CD4-positive, alpha-beta memory T cell (primary cell): ENCODE results near the gene SP3. TPM values are rescaled to one million over a fixed set of nuclear protein-coding genes. Genes with fewer than 3 reads are reported as not detected.

Experiments
- CTCF ChIA-PET: fragments of 350-600 bp; sonication (Branson Sonifier 250); formaldehyde crosslinking; loops from one replicate; lab custom pipeline; 2021; ENCODE audit warnings: inconsistent platforms; ENCODE audit not compliant: partially characterized antibody; lab: Charles Lee
- POLR2A ChIA-PET: fragments of 350-600 bp; sonication (Branson Sonifier 250); formaldehyde crosslinking; loops from one replicate; lab custom pipeline; 2021; ENCODE audit not compliant: partially characterized antibody; lab: Charles Lee
- DNase-seq, 5 donors: peaks; one replicate each; pipeline versions ENCODE4 v3.0.0 to v3.0.0-alpha.2; 2020 to 2022; ENCODE audit warnings: mixed read lengths in 1 of 5
- H3K27ac ChIP-seq: one replicate; pipeline ENCODE4 v1.7.0; 2013; ENCODE audit warnings: low read depth, low read length
- H3K27me3 ChIP-seq: 2 replicates; pipeline ENCODE4 v1.7.0; 2013; ENCODE audit warnings: mild to moderate bottlenecking, low read length, moderate library complexity; ENCODE audit not compliant: insufficient read depth
- H3K36me3 ChIP-seq: 2 replicates; pipeline ENCODE4 v1.7.0; 2013; ENCODE audit warnings: mild to moderate bottlenecking, low read length, moderate library complexity; ENCODE audit not compliant: insufficient read depth
- H3K4me1 ChIP-seq: 2 replicates; pipeline ENCODE4 v1.7.0; 2013; ENCODE audit warnings: mild to moderate bottlenecking, low read length, moderate library complexity; ENCODE audit not compliant: insufficient read depth
- H3K4me3 ChIP-seq, 2 donors: one replicate each; pipeline ENCODE4 v1.7.0; 2013; ENCODE audit warnings: low read length in 2 of 2, mild to moderate bottlenecking in 1 of 2
- H3K9me3 ChIP-seq, 2 donors: one replicate each; pipeline ENCODE4 v1.7.0; 2013; ENCODE audit warnings: low read length in 2 of 2, control low read depth in 1 of 2; ENCODE audit not compliant: control insufficient read depth in 1 of 2
- H3K27ac Mint-ChIP-seq, 7 donors: one replicate each; pipeline ENCODE4 v1.8.0; 2020 to 2021; ENCODE audit warnings: mixed read lengths in 7 of 7, mild to moderate bottlenecking in 6 of 7, inconsistent platforms in 3 of 7, moderate library complexity in 3 of 7
- H3K27me3 Mint-ChIP-seq, 2 donors: one replicate each; pipeline ENCODE4 v1.8.0; 2020 to 2021; ENCODE audit warnings: mixed read lengths in 2 of 2
- H3K36me3 Mint-ChIP-seq, 2 donors: one replicate each; pipeline ENCODE4 v1.8.0; 2020 to 2021; ENCODE audit warnings: mixed read lengths in 2 of 2, inconsistent platforms in 1 of 2, mild to moderate bottlenecking in 1 of 2
- H3K4me1 Mint-ChIP-seq, 4 donors: one replicate each; pipeline ENCODE4 v1.8.0; 2020 to 2021; ENCODE audit warnings: mixed read lengths in 4 of 4, mild to moderate bottlenecking in 1 of 4
- H3K4me3 Mint-ChIP-seq, 8 donors: one replicate each; pipeline ENCODE4 v1.8.0; 2020 to 2021; ENCODE audit warnings: mixed read lengths in 8 of 8, mild to moderate bottlenecking in 7 of 8, moderate library complexity in 6 of 8, inconsistent platforms in 3 of 8
- H3K9me3 Mint-ChIP-seq, 8 donors: one replicate each; pipeline ENCODE4 v1.8.0; 2020 to 2021; ENCODE audit warnings: mixed read lengths in 8 of 8, mild to moderate bottlenecking in 5 of 8, inconsistent platforms in 3 of 8, moderate library complexity in 1 of 8
- intact Hi-C: fragments of 100-400 bp; cut with micrococcal nuclease; formaldehyde crosslinking; loops from one replicate; pipeline ENCODE4 v1.15.1; 2023
- polyA plus RNA-seq, 2 donors: library from polyadenylated mRNA; unstranded; fragments of 300-500 nt; fragmentation: Illumina TruSeq; gene quantifications; one replicate each; pipeline ENCODE4 v1.2.3, GENCODE V29; 2021
- total RNA-seq, 2 experiments: library from RNA; stranded (reverse); gene quantifications; one replicate each; pipeline ENCODE4 v1.2.3, GENCODE V29; 2021

Gene SP3
- total and polyA plus RNA-seq, 4 experiments from 2014 or later = 55.5 to 130 (median 100) TPM

DNA sequence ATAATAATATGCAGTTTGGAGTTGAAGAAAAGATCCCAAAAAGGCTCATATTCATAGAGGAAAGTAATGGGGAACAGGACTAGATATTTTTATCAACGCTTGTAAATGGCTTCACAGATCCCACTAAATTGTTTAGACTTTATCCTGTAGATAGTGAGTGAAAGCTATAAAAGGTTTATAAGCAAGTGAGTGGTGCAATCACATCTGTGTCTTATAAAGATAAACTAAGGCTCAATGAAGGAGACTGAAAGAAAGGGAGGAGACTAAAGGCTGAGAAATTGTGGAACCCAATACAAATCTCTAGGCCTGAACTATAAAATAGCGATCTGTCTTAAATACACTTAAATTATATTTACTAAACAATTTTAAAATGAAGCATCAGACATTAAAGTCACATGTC lies 7.7 kb downstream of the SP3 start:
- DNase-seq = no peak
- Histone ChIP-seq H3K27me3 (no peaks in the 10 kb centered on the region), H3K9me3 (no peaks in the 10 kb centered on the region), H3K36me3 (peaks cover 22% of the 10 kb centered on the region), H3K4me1 (peaks cover 99% of the 10 kb centered on the region), H3K4me3 (no peak overlapping the region), H3K27ac (no peak overlapping the region)
- intact Hi-C loops = no loop called here
- Mint-ChIP-seq H3K36me3 (peaks cover 56 to 71% of the 10 kb centered on the region in 2 donors), H3K9me3 (peaks cover 0 to 2% (median 0%) of the 10 kb centered on the region in 8 donors), H3K27me3 (no peaks in the 10 kb centered on the region), H3K27ac (peak overlapping the region in 3 of 7 donors; percentile 24 to 68 (median 24)), H3K4me1 (peaks cover 72 to 97% (median 84%) of the 10 kb centered on the region in 4 donors), H3K4me3 (peak overlapping the region in 7 of 8 donors; percentile 42 to 81 (median 63))
- ChIA-PET CTCF (no interaction called here), POLR2A (no interaction called here)

DNA sequence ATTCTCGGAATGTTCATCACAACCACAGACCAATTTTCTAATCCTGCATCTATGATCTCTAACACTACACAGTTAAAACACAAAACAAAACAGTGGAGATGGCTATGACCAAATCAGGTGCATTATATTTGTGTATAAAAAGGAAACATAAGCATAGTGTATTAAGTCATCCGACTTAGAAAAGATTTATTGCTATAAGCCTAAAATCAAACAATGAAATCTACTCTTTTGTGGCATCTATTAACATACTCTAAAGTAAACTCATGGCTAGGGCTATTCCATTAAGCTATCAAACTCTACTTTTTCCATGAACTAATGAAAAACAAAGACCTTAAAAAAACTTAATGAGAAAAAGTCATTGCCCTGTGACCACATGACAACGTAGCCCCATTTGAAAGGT lies 8.7 kb downstream of the SP3 start:
- Histone ChIP-seq H3K9me3 (no peaks in the 10 kb centered on the region), H3K4me1 (peaks cover 99% of the 10 kb centered on the region), H3K27ac (no peak overlapping the region), H3K36me3 (peaks cover 22% of the 10 kb centered on the region), H3K4me3 (no peak overlapping the region), H3K27me3 (no peaks in the 10 kb centered on the region)
- Mint-ChIP-seq H3K36me3 (peaks cover 59 to 75% of the 10 kb centered on the region in 2 donors), H3K9me3 (peaks cover 0 to 3% (median 0%) of the 10 kb centered on the region in 8 donors), H3K27me3 (no peaks in the 10 kb centered on the region), H3K4me1 (peaks cover 75 to 97% (median 86%) of the 10 kb centered on the region in 4 donors), H3K27ac (peak overlapping the region in 3 of 7 donors; percentile 12 to 70 (median 24)), H3K4me3 (peak overlapping the region in 7 of 8 donors; percentile 27 to 81 (median 63))
- intact Hi-C loops = no loop called here
- ChIA-PET CTCF (no interaction called here), POLR2A (interaction anchor here (1.0 kb wide), 1 partner anchor 8 kb away, joined by 3 read pairs; the partner anchor contains the start of gene SP3)
- no peak for DNase-seq

- H3K27me3 ChIP-seq = no peaks in the 10 kb centered on the region
- ChIA-PET CTCF (no interaction called here), POLR2A (interaction anchor here (1.0 to 1.5 kb wide), 2 partner anchors 9 to 85 kb away, joined by 3 to 5 read pairs; partner anchors contain the start of gene SP3)
- intact Hi-C loops = no loop called here
- peak overlapping the region in 5 of 7 donors; percentile 9 to 68 (median 36) for H3K27ac Mint-ChIP-seq
- H3K9me3 Mint-ChIP-seq = peaks cover 0 to 3% (median 0%) of the 10 kb centered on the region in 8 donors
- H3K36me3 ChIP-seq = peaks cover 22% of the 10 kb centered on the region
- no peaks in the 10 kb centered on the region for H3K27me3 Mint-ChIP-seq
- H3K4me1 Mint-ChIP-seq = peaks cover 72 to 97% (median 85%) of the 10 kb centered on the region in 4 donors
- peaks cover 99% of the 10 kb centered on the region for H3K4me1 ChIP-seq
- no peak for DNase-seq
- H3K4me3 ChIP-seq = no peak overlapping the region
- no peak overlapping the region for H3K27ac ChIP-seq
- H3K9me3 ChIP-seq = no peaks in the 10 kb centered on the region
- H3K36me3 Mint-ChIP-seq = peaks cover 55 to 71% of the 10 kb centered on the region in 2 donors
- peak overlapping the region in 6 of 8 donors; percentile 17 to 81 (median 69) for H3K4me3 Mint-ChIP-seq
Measured at GRCh38 chr2:173955867-173956266, 9.3 kb downstream of the SP3 start.

- no peak for DNase-seq
- Histone ChIP-seq H3K36me3 (peaks cover 26% of the 10 kb centered on the region), H3K4me1 (peaks cover 99% of the 10 kb centered on the region), H3K4me3 (no peak overlapping the region), H3K27ac (no peak overlapping the region), H3K9me3 (no peaks in the 10 kb centered on the region), H3K27me3 (no peaks in the 10 kb centered on the region)
- peaks cover 0 to 3% (median 0%) of the 10 kb centered on the region in 8 donors for H3K9me3 Mint-ChIP-seq
- ChIA-PET CTCF (no interaction called here), POLR2A (interaction anchor here (1.5 kb wide), 1 partner anchor 86 kb away, joined by 5 read pairs; no protein-coding TSS in a partner anchor)
- H3K4me3 Mint-ChIP-seq = peak overlapping the region in 6 of 8 donors; percentile 8 to 79 (median 53)
- intact Hi-C loops = no loop called here
- H3K27me3 Mint-ChIP-seq = no peaks in the 10 kb centered on the region
- H3K4me1 Mint-ChIP-seq = peaks cover 71 to 97% (median 85%) of the 10 kb centered on the region in 4 donors
- peaks cover 50 to 72% of the 10 kb centered on the region in 2 donors for H3K36me3 Mint-ChIP-seq
- H3K27ac Mint-ChIP-seq = peak overlapping the region in 2 of 7 donors; percentile 6 to 31
Measured at GRCh38 chr2:173955004-173955403, 10.2 kb downstream of the SP3 start.

- DNase-seq = no peak
- Mint-ChIP-seq H3K9me3 (peaks cover 0 to 3% (median 0%) of the 10 kb centered on the region in 8 donors), H3K27me3 (no peaks in the 10 kb centered on the region), H3K27ac (peak overlapping the region in 1 of 7 donors; percentile 43), H3K36me3 (peaks cover 43 to 68% of the 10 kb centered on the region in 2 donors), H3K4me3 (peak overlapping the region in 6 of 8 donors; percentile 48 to 82 (median 57)), H3K4me1 (peaks cover 67 to 96% (median 80%) of the 10 kb centered on the region in 4 donors)
- intact Hi-C loops = no loop called here
- Histone ChIP-seq H3K9me3 (no peaks in the 10 kb centered on the region), H3K4me3 (no peak overlapping the region), H3K27me3 (no peaks in the 10 kb centered on the region), H3K27ac (no peak overlapping the region), H3K4me1 (peaks cover 99% of the 10 kb centered on the region), H3K36me3 (peaks cover 26% of the 10 kb centered on the region)
- CTCF ChIA-PET = no interaction called here
- POLR2A ChIA-PET = interaction anchor here (1.1 kb wide), 1 partner anchor 13 kb away, joined by 3 read pairs; the partner anchor contains the start of gene SP3
Measured at GRCh38 chr2:173953047-173953424, 12.1 kb downstream of the SP3 start.

DNA sequence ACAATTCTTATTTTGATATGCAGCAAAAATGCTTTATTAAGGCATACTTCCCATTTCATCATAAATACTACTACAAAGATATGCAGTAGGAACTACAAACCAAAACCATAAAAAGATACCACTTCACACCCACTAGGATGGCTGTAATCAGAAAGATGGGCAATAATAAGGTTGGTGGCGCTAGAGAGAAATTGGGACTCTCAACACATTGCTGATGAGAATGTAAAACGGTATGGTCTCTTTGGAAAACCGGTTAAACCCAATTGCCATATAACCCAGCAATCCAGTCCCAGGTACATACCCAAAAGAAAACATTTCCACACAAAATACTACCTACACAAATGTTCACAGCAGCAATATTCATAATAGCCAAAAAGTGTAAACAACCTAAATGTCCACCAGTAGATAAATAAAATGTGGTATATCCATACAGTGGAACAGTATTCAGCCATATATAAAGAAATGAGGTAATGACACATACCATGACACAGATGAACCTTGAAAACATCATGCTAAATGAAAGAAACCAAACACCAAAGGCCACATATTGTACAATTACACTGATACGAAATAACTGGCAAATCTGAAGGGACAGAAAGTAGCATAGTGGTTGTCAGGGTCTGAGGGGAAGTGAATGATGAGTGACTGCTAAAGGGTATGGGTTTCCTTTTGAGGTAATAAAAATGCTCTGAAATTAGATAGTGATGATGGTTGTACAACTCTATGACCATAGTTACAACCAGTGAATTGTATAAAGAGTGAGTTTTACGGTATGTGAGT lies 12.7 kb downstream of the SP3 start:
- Mint-ChIP-seq H3K4me1 (peaks cover 68 to 98% (median 83%) of the 10 kb centered on the region in 4 donors), H3K36me3 (peaks cover 48 to 71% of the 10 kb centered on the region in 2 donors), H3K9me3 (peaks cover 0 to 3% (median 0%) of the 10 kb centered on the region in 8 donors), H3K27me3 (no peaks in the 10 kb centered on the region), H3K4me3 (peak overlapping the region in 6 of 8 donors; percentile 43 to 82 (median 57)), H3K27ac (peak overlapping the region in 2 of 7 donors; percentile 10 to 43)
- DNase-seq = no peak
- Histone ChIP-seq H3K27ac (no peak overlapping the region), H3K9me3 (no peaks in the 10 kb centered on the region), H3K27me3 (no peaks in the 10 kb centered on the region), H3K4me3 (no peak overlapping the region), H3K36me3 (peaks cover 26% of the 10 kb centered on the region), H3K4me1 (peaks cover 99% of the 10 kb centered on the region)
- POLR2A ChIA-PET = interaction anchor here (1.1 kb wide), 1 partner anchor 13 kb away, joined by 3 read pairs; the partner anchor contains the start of gene SP3
- intact Hi-C loops = no loop called here
- CTCF ChIA-PET = no interaction called here

DNA sequence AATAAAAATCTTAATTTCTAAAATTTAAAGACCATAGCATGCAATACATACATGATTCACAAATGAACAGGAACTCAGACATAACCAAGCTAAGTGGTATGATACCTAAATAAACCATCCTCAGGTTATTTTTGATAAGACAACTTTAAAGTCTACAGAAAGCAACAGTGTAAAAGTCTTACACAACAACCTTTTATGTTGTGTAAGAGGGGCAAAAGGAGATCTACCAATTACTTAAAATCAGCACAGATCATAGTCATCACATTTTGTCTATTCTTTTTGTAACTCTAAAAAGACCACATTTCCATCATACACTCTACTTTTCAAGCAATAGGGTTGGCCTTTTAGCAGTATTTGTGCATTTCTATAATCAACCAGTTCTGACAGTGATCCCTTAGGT lies 16.3 kb downstream of the SP3 start:
- POLR2A ChIA-PET = interaction anchor here (1.0 kb wide), 1 partner anchor 22 kb away, joined by 3 read pairs; no protein-coding TSS in a partner anchor
- peak overlapping the region in 1 of 7 donors; percentile 31 for H3K27ac Mint-ChIP-seq
- H3K36me3 Mint-ChIP-seq = peaks cover 31 to 44% of the 10 kb centered on the region in 2 donors
- no peak overlapping the region for H3K4me3 ChIP-seq
- peak overlapping the region in 5 of 8 donors; percentile 16 to 72 (median 58) for H3K4me3 Mint-ChIP-seq
- H3K27me3 Mint-ChIP-seq = no peaks in the 10 kb centered on the region
- no peaks in the 10 kb centered on the region for H3K27me3 ChIP-seq
- H3K36me3 ChIP-seq = peaks cover 4% of the 10 kb centered on the region
- peaks cover 0 to 3% (median 0%) of the 10 kb centered on the region in 8 donors for H3K9me3 Mint-ChIP-seq
- no peak for DNase-seq
- peaks cover 96% of the 10 kb centered on the region for H3K4me1 ChIP-seq
- intact Hi-C loops = no loop called here
- H3K9me3 ChIP-seq = no peaks in the 10 kb centered on the region
- H3K4me1 Mint-ChIP-seq = peaks cover 56 to 93% (median 74%) of the 10 kb centered on the region in 4 donors
- no peak overlapping the region for H3K27ac ChIP-seq
- CTCF ChIA-PET = interaction anchor here (1.4 kb wide), 1 partner anchor 8 kb away, joined by 3 read pairs; no protein-coding TSS in a partner anchor
